MG63 (cell line): ENCODE data around the gene TFF2. TPM values are rescaled to one million over a fixed set of nuclear protein-coding genes. Genes with fewer than 3 reads are reported as not detected.
A peak's percentile ranks its signal among the peaks of the same experiment; 100 is the strongest.

Source experiments
- DNase-seq: peaks from one replicate; pipeline ENCODE4 v3.0.0-alpha.2; 2020
- H3K27me3 ChIP-seq: fragments of 250-450 bp; sonication (Bioruptor Pico); 2 replicates; pipeline ENCODE4 v1.5.1; 2020; ENCODE audit warnings: mild to moderate bottlenecking, moderate library complexity
- H3K36me3 ChIP-seq: fragments of 250-450 bp; sonication (Bioruptor Pico); 2 replicates; pipeline ENCODE4 v1.5.1; 2020; ENCODE audit warnings: mild to moderate bottlenecking, moderate library complexity
- H3K4me3 ChIP-seq: fragments of 250-450 bp; sonication (Bioruptor Pico); 2 replicates; pipeline ENCODE4 v1.5.1; 2020; ENCODE audit warnings: mild to moderate bottlenecking, moderate library complexity
- H3K9me3 ChIP-seq: fragments of 250-450 bp; sonication (Bioruptor Pico); 2 replicates; pipeline ENCODE4 v1.5.1; 2020; ENCODE audit warnings: mild to moderate bottlenecking, moderate library complexity
- total RNA-seq: library from RNA; depleted of rRNA; stranded (reverse); fragments of >200 nt; shearing (Covaris generic); gene quantifications from 2 replicates; pipeline ENCODE4 v1.2.3, GENCODE V29; 2014; ENCODE audit warnings: low replicate concordance

The TFF2 gene
- total RNA-seq, 1 experiment from 2014 or later = not detected

GRCh38 chr21:42343963-42344510 lies 6.8 kb downstream of the TFF2 start:
- H3K27me3 ChIP-seq = 0 out of 2 replicates have a peak, but pooled peaks cover 2% of the 10 kb centered on the region
- H3K36me3 ChIP-seq = no peaks in the 10 kb centered on the region
- H3K9me3 ChIP-seq = no peaks in the 10 kb centered on the region
- H3K4me3 ChIP-seq = no peak overlapping the region
- no peak for DNase-seq

GRCh38 chr21:42343556-42343955 lies 7.2 kb downstream of the TFF2 start:
- Histone ChIP-seq H3K36me3 (no peaks in the 10 kb centered on the region), H3K27me3 (0 out of 2 replicates have a peak, but pooled peaks cover 2% of the 10 kb centered on the region), H3K9me3 (no peaks in the 10 kb centered on the region), H3K4me3 (no peak overlapping the region)
- no peak for DNase-seq

- H3K4me3 ChIP-seq = no peak overlapping the region
- H3K36me3 ChIP-seq = no peaks in the 10 kb centered on the region
- no peaks in the 10 kb centered on the region for H3K9me3 ChIP-seq
- H3K27me3 ChIP-seq = 0 out of 2 replicates have a peak, but pooled peaks cover 2% of the 10 kb centered on the region
- no peak for DNase-seq
Observed at GRCh38 chr21:42343101-42343500, 7.7 kb downstream of the TFF2 start.

GRCh38 chr21:42341776-42342542 lies 8.8 kb downstream of the TFF2 start:
- DNase-seq = no peak
- no peaks in the 10 kb centered on the region for H3K9me3 ChIP-seq
- H3K4me3 ChIP-seq = no peak overlapping the region
- H3K27me3 ChIP-seq = 0 out of 2 replicates have a peak, but pooled peaks cover 2% of the 10 kb centered on the region
- no peaks in the 10 kb centered on the region for H3K36me3 ChIP-seq

GRCh38 chr21:42340187-42341050 lies 10.4 kb downstream of the TFF2 start:
- DNase-seq = no peak
- peaks cover 8% of the 10 kb centered on the region; the same call in 1 of the 2 replicates for H3K27me3 ChIP-seq
- no peaks in the 10 kb centered on the region for H3K9me3 ChIP-seq
- H3K4me3 ChIP-seq = no peak overlapping the region
- no peaks in the 10 kb centered on the region for H3K36me3 ChIP-seq

GRCh38 chr21:42338729-42339715 lies 11.8 kb downstream of the TFF2 start:
- no peak overlapping the region for H3K4me3 ChIP-seq
- peaks cover 8% of the 10 kb centered on the region; the same call in 1 of the 2 replicates for H3K27me3 ChIP-seq

GRCh38 chr21:42337830-42338728 lies 12.7 kb downstream of the TFF2 start:
- DNase-seq = peak; percentile 25
- Histone ChIP-seq H3K9me3 (no peaks in the 10 kb centered on the region), H3K36me3 (no peaks in the 10 kb centered on the region), H3K4me3 (no peak overlapping the region), H3K27me3 (peaks cover 8% of the 10 kb centered on the region; the same call in 1 of the 2 replicates)

More at GRCh38 chr21:42338729-42339715, 11.8 kb downstream of the TFF2 start:
- DNase-seq = no peak
- no peaks in the 10 kb centered on the region for H3K36me3 ChIP-seq
- no peaks in the 10 kb centered on the region for H3K9me3 ChIP-seq

- DNase-seq = no peak
- H3K36me3 ChIP-seq = no peaks in the 10 kb centered on the region
- H3K4me3 ChIP-seq = no peak overlapping the region
- H3K9me3 ChIP-seq = no peaks in the 10 kb centered on the region
- H3K27me3 ChIP-seq = peaks cover 8% of the 10 kb centered on the region; the same call in 1 of the 2 replicates
Observed at GRCh38 chr21:42337276-42337675, 13.5 kb downstream of the TFF2 start.

GRCh38 chr21:42336054-42336453 lies 14.7 kb downstream of the TFF2 start:
- Histone ChIP-seq H3K4me3 (no peak overlapping the region), H3K27me3 (peaks cover 8% of the 10 kb centered on the region; the same call in 1 of the 2 replicates), H3K36me3 (no peaks in the 10 kb centered on the region), H3K9me3 (no peaks in the 10 kb centered on the region)
- DNase-seq = no peak

GRCh38 chr21:42332557-42333317 lies 18.1 kb downstream of the TFF2 start:
- no peaks in the 10 kb centered on the region for H3K9me3 ChIP-seq
- no peak for DNase-seq
- no peak overlapping the region for H3K4me3 ChIP-seq
- H3K36me3 ChIP-seq = no peaks in the 10 kb centered on the region
- peaks cover 18% of the 10 kb centered on the region; the same call in 1 of the 2 replicates for H3K27me3 ChIP-seq

GRCh38 chr21:42331660-42332059 lies 19.1 kb downstream of the TFF2 start:
- H3K27me3 ChIP-seq = peaks cover 21% of the 10 kb centered on the region; the same call in 1 of the 2 replicates
- DNase-seq = no peak

GRCh38 chr21:42330380-42331371 lies 20.1 kb downstream of the TFF2 start:
- no peak for DNase-seq
- Histone ChIP-seq H3K27me3 (peaks cover 14% of the 10 kb centered on the region; the same call in 1 of the 2 replicates), H3K9me3 (no peaks in the 10 kb centered on the region), H3K4me3 (no peak overlapping the region), H3K36me3 (no peaks in the 10 kb centered on the region)

More at GRCh38 chr21:42331660-42332059, 19.1 kb downstream of the TFF2 start:
- no peaks in the 10 kb centered on the region for H3K9me3 ChIP-seq
- no peaks in the 10 kb centered on the region for H3K36me3 ChIP-seq
- H3K4me3 ChIP-seq = no peak overlapping the region

- no peaks in the 10 kb centered on the region for H3K9me3 ChIP-seq
- no peak for DNase-seq
- H3K36me3 ChIP-seq = no peaks in the 10 kb centered on the region
- no peak overlapping the region for H3K4me3 ChIP-seq
- H3K27me3 ChIP-seq = peaks cover 21% of the 10 kb centered on the region
Observed at GRCh38 chr21:42324896-42325295, 25.9 kb downstream of the TFF2 start.
